CD8-positive, alpha-beta memory T cell (primary cell): ENCODE results near the gene MDK. TPM values are rescaled to one million over a fixed set of nuclear protein-coding genes. Genes with fewer than 3 reads are reported as not detected.

ENCODE experiments used
- CTCF ChIA-PET: fragments of 350-600 bp; sonication (Branson Sonifier 250); formaldehyde crosslinking; loops from one replicate; lab custom pipeline; 2021; ENCODE audit warnings: antibody characterized with exemption; lab: Charles Lee
- POLR2A ChIA-PET: fragments of 350-600 bp; sonication (Branson Sonifier 250); formaldehyde crosslinking; loops from one replicate; lab custom pipeline; 2021; ENCODE audit warnings: antibody characterized with exemption; lab: Charles Lee
- DNase-seq, 5 donors: peaks; one replicate each; pipeline versions ENCODE4 v3.0.0 to v3.0.0-alpha.2; 2020 to 2022; ENCODE audit warnings: mixed read lengths in 1 of 5
- H3K27ac ChIP-seq: one replicate; pipeline ENCODE4 v1.7.0; 2013; ENCODE audit warnings: low read depth, mild to moderate bottlenecking, low read length, moderate library complexity
- H3K27me3 ChIP-seq: 2 replicates; pipeline ENCODE4 v1.7.0; 2013; ENCODE audit warnings: low read length, mild to moderate bottlenecking; ENCODE audit not compliant: insufficient read depth, poor library complexity, severe bottlenecking
- H3K36me3 ChIP-seq: 2 replicates; pipeline ENCODE4 v1.7.0; 2013; ENCODE audit warnings: mild to moderate bottlenecking, low read length, moderate library complexity; ENCODE audit not compliant: insufficient read depth
- H3K4me1 ChIP-seq: 2 replicates; pipeline ENCODE4 v1.7.0; 2013; ENCODE audit warnings: mild to moderate bottlenecking, low read length, moderate library complexity; ENCODE audit not compliant: insufficient read depth
- H3K4me3 ChIP-seq: 2 replicates; pipeline ENCODE4 v1.7.0; 2013; ENCODE audit warnings: mild to moderate bottlenecking, low read length
- H3K9me3 ChIP-seq: 2 replicates; pipeline ENCODE4 v1.7.0; 2013; ENCODE audit warnings: mild to moderate bottlenecking, low read length
- H3K27ac Mint-ChIP-seq, 8 donors: one replicate each; pipeline ENCODE4 v1.8.0; 2020 to 2021; ENCODE audit warnings: mixed read lengths in 8 of 8, mild to moderate bottlenecking in 6 of 8, inconsistent platforms in 3 of 8, moderate library complexity in 3 of 8
- H3K27me3 Mint-ChIP-seq, 2 donors: one replicate each; pipeline ENCODE4 v1.8.0; 2020 to 2021; ENCODE audit warnings: mixed read lengths in 2 of 2, mild to moderate bottlenecking in 1 of 2, moderate library complexity in 1 of 2
- H3K36me3 Mint-ChIP-seq, 3 donors: one replicate each; pipeline ENCODE4 v1.8.0; 2020 to 2021; ENCODE audit warnings: mixed read lengths in 3 of 3, inconsistent platforms in 1 of 3, mild to moderate bottlenecking in 1 of 3
- H3K4me1 Mint-ChIP-seq, 3 donors: one replicate each; pipeline ENCODE4 v1.8.0; 2020 to 2021; ENCODE audit warnings: mixed read lengths in 3 of 3, inconsistent platforms in 1 of 3, mild to moderate bottlenecking in 1 of 3
- H3K4me3 Mint-ChIP-seq, 7 donors: one replicate each; pipeline ENCODE4 v1.8.0; 2020 to 2021; ENCODE audit warnings: mixed read lengths in 7 of 7, mild to moderate bottlenecking in 6 of 7, moderate library complexity in 4 of 7, inconsistent platforms in 2 of 7
- H3K9me3 Mint-ChIP-seq, 5 donors: one replicate each; pipeline ENCODE4 v1.8.0; 2020 to 2022; ENCODE audit warnings: mixed read lengths in 5 of 5, mild to moderate bottlenecking in 3 of 5, moderate library complexity in 2 of 5, inconsistent platforms in 1 of 5
- polyA plus RNA-seq: library from polyadenylated mRNA; unstranded; fragments of 300-500 nt; fragmentation: Illumina TruSeq; gene quantifications from one replicate; pipeline ENCODE4 v1.2.3, GENCODE V29; 2021
- total RNA-seq, 2 experiments: library from RNA; stranded (reverse); gene quantifications; one replicate each; pipeline ENCODE4 v1.2.3, GENCODE V29; 2021

Gene MDK
- total and polyA plus RNA-seq, 3 experiments from 2014 or later = 0.97 to 1.2 (median 1.1) TPM

DNA sequence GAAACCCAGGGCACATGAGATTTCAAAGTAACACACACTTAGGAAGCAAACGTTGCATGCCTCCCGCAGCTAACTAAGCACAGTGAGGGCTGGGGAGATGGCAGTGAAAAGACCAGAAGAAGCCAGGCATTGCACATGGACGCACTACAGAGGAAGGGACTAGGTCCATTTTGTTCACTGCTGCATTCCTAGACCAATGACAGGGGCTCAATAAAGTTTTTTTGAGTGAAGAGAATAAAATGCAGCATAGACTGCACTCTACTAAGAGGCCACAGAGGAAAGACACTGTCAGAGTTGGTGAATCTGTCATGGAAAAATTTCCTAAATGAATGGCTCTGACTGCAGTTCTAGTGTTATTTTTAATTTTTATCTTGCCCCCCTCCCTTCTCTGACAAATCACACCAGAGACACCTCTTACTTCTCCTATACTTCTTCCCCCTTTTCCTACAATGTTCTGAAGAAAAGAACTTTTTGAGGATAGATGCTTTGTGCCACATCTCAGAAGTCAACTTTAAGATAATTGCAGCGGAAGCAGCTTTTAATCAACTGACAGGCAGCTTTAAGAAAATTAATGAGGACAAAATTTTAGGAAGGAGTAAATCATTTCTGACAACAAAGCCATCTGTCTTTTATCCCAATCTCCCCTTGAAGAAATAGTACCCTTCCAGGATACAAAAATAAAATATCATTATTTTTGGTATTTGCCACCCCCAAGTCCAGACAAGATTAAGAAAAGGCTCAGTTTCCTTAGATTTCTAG is 44.9 kb downstream of the MDK start:
- Mint-ChIP-seq H3K4me1 (no peaks in the 10 kb centered on the region), H3K9me3 (no peaks in the 10 kb centered on the region), H3K36me3 (peaks cover 5 to 80% (median 23%) of the 10 kb centered on the region in 3 donors), H3K4me3 (no peak overlapping the region), H3K27ac (no peak overlapping the region), H3K27me3 (peaks cover 0 to 1% of the 10 kb centered on the region in 2 donors)
- Histone ChIP-seq H3K9me3 (no peaks in the 10 kb centered on the region), H3K27me3 (no peaks in the 10 kb centered on the region), H3K4me1 (no peaks in the 10 kb centered on the region), H3K36me3 (peaks cover 19% of the 10 kb centered on the region), H3K27ac (no peak overlapping the region), H3K4me3 (no peak overlapping the region)
- ChIA-PET POLR2A (no interaction called here), CTCF (no interaction called here)
- DNase-seq = no peak

DNA sequence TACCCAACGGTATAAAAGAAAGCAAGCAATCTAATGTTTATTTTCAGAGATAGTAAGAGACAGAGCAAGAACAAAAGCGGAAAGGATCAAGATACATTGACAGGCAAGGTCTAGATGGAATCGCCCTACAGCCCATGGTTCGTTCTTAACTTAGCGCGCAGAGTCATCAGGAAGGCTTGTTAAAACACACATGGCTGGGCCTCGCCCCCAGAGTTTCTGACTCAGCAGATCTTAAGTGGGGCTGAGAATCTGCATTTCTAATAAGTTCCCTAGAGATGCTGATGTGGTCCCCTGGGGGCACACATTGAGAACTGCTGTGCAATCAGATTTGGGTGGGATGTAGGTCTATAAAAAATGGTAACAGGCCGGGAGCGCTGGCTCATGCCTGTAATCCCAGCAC is 45.9 kb downstream of the MDK start:
- H3K9me3 Mint-ChIP-seq = no peaks in the 10 kb centered on the region
- ChIA-PET CTCF (no interaction called here), POLR2A (no interaction called here)
- peaks cover 10% of the 10 kb centered on the region for H3K36me3 ChIP-seq
- no peak overlapping the region for H3K4me3 Mint-ChIP-seq
- H3K27ac Mint-ChIP-seq = no peak overlapping the region
- no peak overlapping the region for H3K4me3 ChIP-seq
- H3K36me3 Mint-ChIP-seq = peaks cover 5 to 79% (median 22%) of the 10 kb centered on the region in 3 donors
- no peaks in the 10 kb centered on the region for H3K27me3 ChIP-seq
- H3K27me3 Mint-ChIP-seq = peaks cover 0 to 1% of the 10 kb centered on the region in 2 donors
- no peak overlapping the region for H3K27ac ChIP-seq
- no peaks in the 10 kb centered on the region for H3K9me3 ChIP-seq
- DNase-seq = no peak
- H3K4me1 Mint-ChIP-seq = no peaks in the 10 kb centered on the region
- H3K4me1 ChIP-seq = no peaks in the 10 kb centered on the region

DNA sequence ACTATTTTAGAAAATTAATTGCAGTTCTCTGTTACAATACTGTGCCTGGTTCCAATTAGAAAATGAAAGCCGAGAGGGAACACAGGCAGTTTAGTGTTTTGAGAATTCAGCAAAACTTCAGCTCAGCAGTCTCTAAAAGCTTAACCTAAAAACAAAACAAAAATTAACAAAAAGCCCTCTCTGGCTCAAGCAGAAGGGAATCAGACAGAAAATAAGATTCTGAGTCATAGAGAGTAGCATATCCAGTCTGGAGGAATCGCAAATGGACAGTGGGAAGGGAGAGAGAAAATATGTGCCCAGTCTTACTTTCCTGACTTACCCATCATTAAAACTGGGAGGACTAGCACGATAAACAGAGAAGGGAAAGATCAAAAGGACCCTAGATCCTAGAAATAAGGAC is 48.2 kb downstream of the MDK start:
- CTCF ChIA-PET = no interaction called here

DNA sequence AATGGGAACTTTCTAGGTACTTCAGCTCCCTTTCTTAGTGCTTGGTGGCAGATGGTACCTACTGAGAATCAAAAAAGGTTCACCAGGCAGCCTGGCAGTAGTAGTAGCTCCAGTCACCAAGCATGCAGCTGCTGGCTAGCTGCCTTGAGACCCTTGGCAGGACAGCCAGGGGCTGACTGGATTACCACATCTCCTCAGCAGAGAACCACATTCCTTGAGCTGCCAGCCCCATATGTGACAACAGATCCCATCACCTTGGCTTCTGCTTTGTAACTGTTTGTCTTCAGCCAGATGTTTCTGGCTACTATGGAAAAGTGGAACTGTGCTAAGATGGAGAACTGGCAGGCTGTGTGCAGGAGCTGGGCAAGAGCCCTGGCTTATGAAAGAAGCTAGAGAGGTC is 49.7 kb downstream of the MDK start:
- H3K36me3 Mint-ChIP-seq = peaks cover 5 to 94% (median 20%) of the 10 kb centered on the region in 3 donors
- H3K4me1 ChIP-seq = no peaks in the 10 kb centered on the region
- CTCF ChIA-PET = no interaction called here
- H3K27me3 Mint-ChIP-seq = peaks cover 0 to 1% of the 10 kb centered on the region in 2 donors
- POLR2A ChIA-PET = no interaction called here
- no peak overlapping the region for H3K4me3 Mint-ChIP-seq
- H3K36me3 ChIP-seq = peaks cover 28% of the 10 kb centered on the region
- no peak overlapping the region for H3K4me3 ChIP-seq
- H3K9me3 Mint-ChIP-seq = no peaks in the 10 kb centered on the region
- H3K4me1 Mint-ChIP-seq = no peaks in the 10 kb centered on the region
- no peak overlapping the region for H3K27ac ChIP-seq
- no peaks in the 10 kb centered on the region for H3K9me3 ChIP-seq
- H3K27me3 ChIP-seq = no peaks in the 10 kb centered on the region
- no peak overlapping the region for H3K27ac Mint-ChIP-seq
- no peak for DNase-seq

More for the DNA sequence above, 48.2 kb downstream of the MDK start:
- peaks cover 5 to 86% (median 20%) of the 10 kb centered on the region in 3 donors for H3K36me3 Mint-ChIP-seq
- no peak overlapping the region for H3K27ac ChIP-seq
- no peaks in the 10 kb centered on the region for H3K9me3 ChIP-seq
- H3K36me3 ChIP-seq = peaks cover 26% of the 10 kb centered on the region
- no peak for DNase-seq
- H3K4me3 ChIP-seq = no peak overlapping the region
- H3K27me3 ChIP-seq = no peaks in the 10 kb centered on the region
- no peak overlapping the region for H3K27ac Mint-ChIP-seq
- POLR2A ChIA-PET = no interaction called here
- H3K4me3 Mint-ChIP-seq = no peak overlapping the region
- no peaks in the 10 kb centered on the region for H3K9me3 Mint-ChIP-seq
- H3K27me3 Mint-ChIP-seq = peaks cover 0 to 1% of the 10 kb centered on the region in 2 donors
- H3K4me1 ChIP-seq = no peaks in the 10 kb centered on the region
- no peaks in the 10 kb centered on the region for H3K4me1 Mint-ChIP-seq

Other genes starting within 250 kb of the MDK start
- not detected for gene CREB3L1, start 104.0 kb upstream of the MDK start, total RNA-seq
- not detected for gene CREB3L1, start 104.0 kb upstream of the MDK start, polyA plus RNA-seq
- gene DGKZ, start 34.2 kb upstream of the MDK start, total RNA-seq = 10 to 100 TPM; 85.8 to 87.2 TPM
- 87.4 TPM for gene DGKZ, start 34.2 kb upstream of the MDK start, polyA plus RNA-seq
- not detected for gene CHRM4, start 10.1 kb downstream of the MDK start, total RNA-seq
- 0.63 TPM for gene CHRM4, start 10.1 kb downstream of the MDK start, polyA plus RNA-seq
- 10 to 100 TPM; 31.3 to 33.3 TPM for gene AMBRA1, start 212.4 kb downstream of the MDK start, total RNA-seq
- 13.6 TPM for gene AMBRA1, start 212.4 kb downstream of the MDK start, polyA plus RNA-seq
- 1 to 10 TPM; 4.6 to 5.3 TPM for gene HARBI1, start 235.6 kb downstream of the MDK start, total RNA-seq
- gene HARBI1, start 235.6 kb downstream of the MDK start, polyA plus RNA-seq = 12.9 TPM
- gene ATG13, start 235.9 kb downstream of the MDK start, total RNA-seq = 10 to 100 TPM; 67.9 to 69.6 TPM
- gene ATG13, start 235.9 kb downstream of the MDK start, polyA plus RNA-seq = 81.6 TPM